Liver (tissue), 9 donors: ENCODE results near the gene NR0B2. TPM values are rescaled to one million over a fixed set of nuclear protein-coding genes. Genes with fewer than 3 reads are reported as not detected.

Source experiments
- DNase-seq: peaks from one replicate; pipeline ENCODE4 v3.0.0-alpha.2; 2017; ENCODE audit warnings: low spot score
- H3K27ac ChIP-seq, 2 donors: one replicate each; pipeline ENCODE4 v1.7.0; 2013; ENCODE audit warnings: inconsistent platforms in 2 of 2, low read length in 2 of 2, control low read depth in 1 of 2, low read depth in 1 of 2, mild to moderate bottlenecking in 1 of 2
- H3K27me3 ChIP-seq, 4 donors: one replicate each; pipeline versions ENCODE4 v1.6.1 to v1.7.0; 2013; ENCODE audit warnings: low read length in 3 of 4, inconsistent platforms in 1 of 4, mild to moderate bottlenecking in 1 of 4, moderate library complexity in 1 of 4; ENCODE audit not compliant: control insufficient read depth in 4 of 4, insufficient read depth in 4 of 4
- H3K36me3 ChIP-seq, 4 donors: one replicate each; pipeline versions ENCODE4 v1.6.1 to v1.7.0; 2013; ENCODE audit warnings: low read length in 3 of 4, mild to moderate bottlenecking in 3 of 4, low read depth in 1 of 4, moderate library complexity in 1 of 4; ENCODE audit not compliant: control insufficient read depth in 4 of 4, insufficient read depth in 3 of 4
- H3K4me1 ChIP-seq, 4 donors: one replicate each; pipeline versions ENCODE4 v1.6.1 to v1.7.0; 2013; ENCODE audit warnings: low read length in 3 of 4, mild to moderate bottlenecking in 3 of 4, moderate library complexity in 1 of 4; ENCODE audit not compliant: control insufficient read depth in 4 of 4, insufficient read depth in 4 of 4
- H3K4me3 ChIP-seq, 3 donors: one replicate each; pipeline versions ENCODE4 v1.6.1 to v1.7.0; 2013; ENCODE audit warnings: low read length in 3 of 3, control low read depth in 1 of 3, low read depth in 1 of 3, mild to moderate bottlenecking in 1 of 3
- H3K9ac ChIP-seq, 2 donors: one replicate each; pipeline ENCODE4 v1.7.0; 2013; ENCODE audit warnings: low read length in 2 of 2, mild to moderate bottlenecking in 2 of 2, moderate library complexity in 2 of 2, control low read depth in 1 of 2, low read depth in 1 of 2
- H3K9me3 ChIP-seq, 4 donors: one replicate each; pipeline versions ENCODE4 v1.6.1 to v1.7.0; 2013; ENCODE audit warnings: low read length in 3 of 4; ENCODE audit not compliant: control insufficient read depth in 4 of 4
- ATF3 ChIP-seq: IDR thresholded peaks from 2 replicates; pipeline ENCODE4 v1.6.1; 2016; ENCODE audit warnings: antibody characterized with exemption
- CTCF ChIP-seq: fragments of 150-350 bp; IDR thresholded peaks from 2 replicates; pipeline ENCODE4 v1.5.1; 2017; ENCODE audit warnings: improper control_type of control experiment, low read depth, low read length; ENCODE audit not compliant: missing input control
- EGR1 ChIP-seq, 2 donors: IDR thresholded peaks; 2 replicates each; pipeline ENCODE4 v1.6.1; 2016 to 2018; ENCODE audit warnings: antibody characterized with exemption in 2 of 2, low read depth in 2 of 2
- FOXA1 ChIP-seq: IDR thresholded peaks from 2 replicates; pipeline ENCODE4 v1.6.1; 2016; ENCODE audit warnings: antibody characterized with exemption
- FOXA2 ChIP-seq: IDR thresholded peaks from 2 replicates; pipeline ENCODE4 v1.6.1; 2016; ENCODE audit warnings: antibody characterized with exemption
- GABPA ChIP-seq, 2 donors: IDR thresholded peaks in 1 of 2; conservative IDR thresholded peaks in 1 of 2; 2 replicates each; pipeline ENCODE4 v1.6.1; 2016; ENCODE audit warnings: antibody characterized with exemption in 2 of 2, mild to moderate bottlenecking in 1 of 2, moderate library complexity in 1 of 2
- HNF4A ChIP-seq, 2 donors: conservative IDR thresholded peaks; 2 replicates each; pipeline ENCODE4 v1.6.1; 2016; ENCODE audit warnings: antibody characterized with exemption in 2 of 2, mild to moderate bottlenecking in 2 of 2
- HNF4G ChIP-seq: IDR thresholded peaks from 2 replicates; pipeline ENCODE4 v1.6.1; 2016; ENCODE audit warnings: antibody characterized with exemption
- JUND ChIP-seq, 2 donors: IDR thresholded peaks; 2 replicates each; pipeline ENCODE4 v1.6.1; 2016; ENCODE audit warnings: antibody characterized with exemption in 2 of 2
- MAX ChIP-seq: IDR thresholded peaks from 2 replicates; pipeline ENCODE4 v1.6.1; 2016; ENCODE audit warnings: antibody characterized with exemption
- NR2F2 ChIP-seq: IDR thresholded peaks from 2 replicates; pipeline ENCODE4 v1.6.1; 2016; ENCODE audit warnings: antibody characterized with exemption
- RAD21 ChIP-seq, 2 donors: IDR thresholded peaks; 2 replicates each; pipeline ENCODE4 v1.6.1; 2016; ENCODE audit warnings: antibody characterized with exemption in 2 of 2, mild to moderate bottlenecking in 2 of 2
- RXRA ChIP-seq, 2 donors: IDR thresholded peaks; 2 replicates each; pipeline ENCODE4 v1.6.1; 2017 to 2018; ENCODE audit warnings: antibody characterized with exemption in 2 of 2, mild to moderate bottlenecking in 1 of 2
- SP1 ChIP-seq: IDR thresholded peaks from 2 replicates; pipeline ENCODE4 v1.6.1; 2018; ENCODE audit warnings: antibody characterized with exemption, mild to moderate bottlenecking
- TAF1 ChIP-seq: conservative IDR thresholded peaks from 2 replicates; pipeline ENCODE4 v1.6.1; 2016; ENCODE audit warnings: antibody characterized with exemption, mild to moderate bottlenecking
- YY1 ChIP-seq: IDR thresholded peaks from 2 replicates; pipeline ENCODE4 v1.6.1; 2016; ENCODE audit warnings: antibody characterized with exemption, mild to moderate bottlenecking
- WGBS: extraction: QIAGEN DNeasy Blood & Tissue Kit; methylation state at CpG from one replicate; pipeline ENCODE4 v1.1.7; 2013; 5-methylcytosine and 5-hydroxymethylcytosine counted together
- polyA plus RNA-seq, 2 donors: library from polyadenylated mRNA; stranded (reverse) in 1 of 2; unstranded in 1 of 2; fragments of 200-250 nt in 1 of 2; fragments of >200 nt in 1 of 2; fragmentation: Nextera tagmentation in 1 of 2; extraction: Ambion mirVana in 1 of 2; gene quantifications; one replicate each; pipeline versions ENCODE4 v1.2.1 to v1.2.3, GENCODE V29; 2013 to 2015
- total RNA-seq, 2 donors: library from RNA; depleted of rRNA; stranded (reverse); fragments of >200 nt; gene quantifications; one replicate each; pipeline ENCODE4 v1.2.3, GENCODE V29; 2014
- TF ChIP-seq, protein P1 (sequence below): IDR thresholded peaks from 2 replicates; pipeline ENCODE4 v1.6.1; 2016; ENCODE audit warnings: antibody characterized with exemption
- TF ChIP-seq, protein P2 (sequence below): IDR thresholded peaks from 2 replicates; pipeline ENCODE4 v1.6.1; 2016; ENCODE audit warnings: antibody characterized with exemption, mild to moderate bottlenecking
- donor health status: healthy.
- donor health status: healthy.
- donor health status: healthy.
- donor health status: healthy.
- donor health status: healthy.

The NR0B2 gene
- total and polyA plus RNA-seq, 4 donors = 15.7 to 166 (median 40.6) TPM

- WGBS = 2% methylated on average over 89 of the region's 89 CpGs
- H3K9me3 ChIP-seq = no peaks in the 10 kb centered on the region
- peak within 1 kb of the TSS; percentile 81 to 82 for H3K27ac ChIP-seq
- TF ChIP-seq TAF1 (peak; percentile 40), FOXA1 (no peak), HNF4A (conservative IDR thresholded peaks at IDR 0.05) (no peak), CTCF (no peak), MAX (peak; percentile 64), JUND (IDR thresholded peaks at IDR 0.05) (no peak), HNF4G (no peak), EGR1 (IDR thresholded peaks at IDR 0.05; ENCODE audit: low read depth in 2 of 2) (no peak), GABPA (IDR thresholded peaks at IDR 0.05 in 1 of 2, conservative IDR thresholded peaks at IDR 0.05 in 1 of 2) (peak; percentile 76 to 95), YY1 (peak; percentile 69), FOXA2 (no peak), RXRA (IDR thresholded peaks at IDR 0.05) (no peak), SP1 (no peak), NR2F2 (no peak), ATF3 (no peak), RAD21 (IDR thresholded peaks at IDR 0.05) (peak in 1 of 2 donors; percentile 5)
- TF ChIP-seq, protein P1, sequence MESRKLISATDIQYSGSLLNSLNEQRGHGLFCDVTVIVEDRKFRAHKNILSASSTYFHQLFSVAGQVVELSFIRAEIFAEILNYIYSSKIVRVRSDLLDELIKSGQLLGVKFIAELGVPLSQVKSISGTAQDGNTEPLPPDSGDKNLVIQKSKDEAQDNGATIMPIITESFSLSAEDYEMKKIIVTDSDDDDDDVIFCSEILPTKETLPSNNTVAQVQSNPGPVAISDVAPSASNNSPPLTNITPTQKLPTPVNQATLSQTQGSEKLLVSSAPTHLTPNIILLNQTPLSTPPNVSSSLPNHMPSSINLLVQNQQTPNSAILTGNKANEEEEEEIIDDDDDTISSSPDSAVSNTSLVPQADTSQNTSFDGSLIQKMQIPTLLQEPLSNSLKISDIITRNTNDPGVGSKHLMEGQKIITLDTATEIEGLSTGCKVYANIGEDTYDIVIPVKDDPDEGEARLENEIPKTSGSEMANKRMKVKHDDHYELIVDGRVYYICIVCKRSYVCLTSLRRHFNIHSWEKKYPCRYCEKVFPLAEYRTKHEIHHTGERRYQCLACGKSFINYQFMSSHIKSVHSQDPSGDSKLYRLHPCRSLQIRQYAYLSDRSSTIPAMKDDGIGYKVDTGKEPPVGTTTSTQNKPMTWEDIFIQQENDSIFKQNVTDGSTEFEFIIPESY = peak; percentile 89
- TF ChIP-seq, protein P2, sequence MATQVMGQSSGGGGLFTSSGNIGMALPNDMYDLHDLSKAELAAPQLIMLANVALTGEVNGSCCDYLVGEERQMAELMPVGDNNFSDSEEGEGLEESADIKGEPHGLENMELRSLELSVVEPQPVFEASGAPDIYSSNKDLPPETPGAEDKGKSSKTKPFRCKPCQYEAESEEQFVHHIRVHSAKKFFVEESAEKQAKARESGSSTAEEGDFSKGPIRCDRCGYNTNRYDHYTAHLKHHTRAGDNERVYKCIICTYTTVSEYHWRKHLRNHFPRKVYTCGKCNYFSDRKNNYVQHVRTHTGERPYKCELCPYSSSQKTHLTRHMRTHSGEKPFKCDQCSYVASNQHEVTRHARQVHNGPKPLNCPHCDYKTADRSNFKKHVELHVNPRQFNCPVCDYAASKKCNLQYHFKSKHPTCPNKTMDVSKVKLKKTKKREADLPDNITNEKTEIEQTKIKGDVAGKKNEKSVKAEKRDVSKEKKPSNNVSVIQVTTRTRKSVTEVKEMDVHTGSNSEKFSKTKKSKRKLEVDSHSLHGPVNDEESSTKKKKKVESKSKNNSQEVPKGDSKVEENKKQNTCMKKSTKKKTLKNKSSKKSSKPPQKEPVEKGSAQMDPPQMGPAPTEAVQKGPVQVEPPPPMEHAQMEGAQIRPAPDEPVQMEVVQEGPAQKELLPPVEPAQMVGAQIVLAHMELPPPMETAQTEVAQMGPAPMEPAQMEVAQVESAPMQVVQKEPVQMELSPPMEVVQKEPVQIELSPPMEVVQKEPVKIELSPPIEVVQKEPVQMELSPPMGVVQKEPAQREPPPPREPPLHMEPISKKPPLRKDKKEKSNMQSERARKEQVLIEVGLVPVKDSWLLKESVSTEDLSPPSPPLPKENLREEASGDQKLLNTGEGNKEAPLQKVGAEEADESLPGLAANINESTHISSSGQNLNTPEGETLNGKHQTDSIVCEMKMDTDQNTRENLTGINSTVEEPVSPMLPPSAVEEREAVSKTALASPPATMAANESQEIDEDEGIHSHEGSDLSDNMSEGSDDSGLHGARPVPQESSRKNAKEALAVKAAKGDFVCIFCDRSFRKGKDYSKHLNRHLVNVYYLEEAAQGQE = peak; percentile 78
- peak; percentile 86 for DNase-seq
- no peaks in the 10 kb centered on the region for H3K27me3 ChIP-seq
- peak within 1 kb of the TSS; percentile 73 to 82 for H3K9ac ChIP-seq
- peaks cover 1 to 20% (median 17%) of the 10 kb centered on the region in 4 donors for H3K4me1 ChIP-seq
- peak within 1 kb of the TSS; percentile 71 to 81 (median 75) for H3K4me3 ChIP-seq
- peaks cover 9 to 43% (median 31%) of the 10 kb centered on the region in 4 donors for H3K36me3 ChIP-seq
These were observed 24.0 kb downstream of the NR0B2 start, which contains the start of gene GPN2 for GRCh38 chr1:26889551-26890466. Gene GPN2 (minus strand): TSS chr1:26890283. CDS start chr1:26890096, 187 bp downstream.
